GM12878 (cell line): ENCODE data around the gene SLC25A29. TPM values are rescaled to one million over a fixed set of nuclear protein-coding genes. Genes with fewer than 3 reads are reported as not detected.

ENCODE experiments used
- ATAC-seq: fragments of 200-7000 bp; cut with Tn5 transposase; 3 replicates; pipeline ENCODE4 v1.9.1; 2020; ENCODE audit warnings: mild to moderate bottlenecking, moderate library complexity
- BruUV-seq: library from RNA; stranded (reverse); fragments of 400-500 nt; replicated peaks from 2 replicates; lab custom pipeline; 2021; lab: Mats Ljungman, UMichigan
- CTCF ChIA-PET: fragments of 300-600 bp; sonication (Branson Sonifier 250); formaldehyde crosslinking; extraction: SDS; loops from one replicate; lab custom pipeline; 2021; ENCODE audit warnings: inconsistent platforms; lab: Yijun Ruan, JAX
- POLR2A ChIA-PET: fragments of 350-600 bp; formaldehyde crosslinking; extraction: SDS; loops from one replicate; lab custom pipeline; 2021; ENCODE audit warnings: inconsistent platforms; lab: Charles Lee
- RAD21 ChIA-PET: fragments of 300-600 bp; sonication (Branson Sonifier 250); formaldehyde crosslinking; loops from one replicate; lab custom pipeline; 2023; ENCODE audit warnings: antibody characterized with exemption; ENCODE audit not compliant: unreplicated experiment; lab: Charles Lee
- SMC1A ChIA-PET: fragments of 300-600 bp; sonication (Branson Sonifier 250); formaldehyde crosslinking; loops from one replicate; lab custom pipeline; 2023; ENCODE audit not compliant: unreplicated experiment, uncharacterized antibody; lab: Charles Lee
- DNase-seq: peaks from one replicate; pipeline ENCODE4 v3.0.0-alpha.2; 2011; ENCODE audit warnings: low read depth, low spot score
- FAIRE-seq: peaks from 3 replicates; lab custom pipeline; 2011; peaks lifted over from hg19 to GRCh38; lab: Jason Lieb, UNC
- H2AFZ ChIP-seq: 2 replicates; pipeline ENCODE4 v1.6.0; 2011; ENCODE audit warnings: low read depth, low read length, control low read depth; ENCODE audit not compliant: control insufficient read depth
- H3K27ac ChIP-seq: 2 replicates; pipeline ENCODE4 v1.5.1; 2011; ENCODE audit warnings: control low read depth; ENCODE audit not compliant: control insufficient read depth, insufficient read depth
- H3K27me3 ChIP-seq, 2 experiments: replicated peaks in 1 of 2; 2 replicates each; pipeline versions ENCODE4 v1.6.0 to v1.6.1; 2011; ENCODE audit warnings: low read length in 1 of 2; ENCODE audit not compliant: control insufficient read depth in 2 of 2, insufficient read depth in 2 of 2
- H3K36me3 ChIP-seq, 2 experiments: 2 replicates each; pipeline ENCODE4 v1.5.1; 2011; ENCODE audit warnings: low read length in 1 of 2; ENCODE audit not compliant: control insufficient read depth in 2 of 2, insufficient read depth in 2 of 2
- H3K4me1 ChIP-seq: 2 replicates; pipeline ENCODE4 v1.6.1; 2011; ENCODE audit warnings: mild to moderate bottlenecking, low read length, moderate library complexity, mixed read lengths; ENCODE audit not compliant: control insufficient read depth, insufficient read depth
- H3K4me2 ChIP-seq: 2 replicates; pipeline ENCODE4 v1.6.0; 2011; ENCODE audit warnings: control low read depth; ENCODE audit not compliant: control insufficient read depth, insufficient read depth
- H3K4me3 ChIP-seq: fragments of 200-600 bp; sonication (generic); 2 replicates; pipeline ENCODE4 v1.5.1; 2016
- H3K79me2 ChIP-seq: 2 replicates; pipeline ENCODE4 v1.6.0; 2011; ENCODE audit warnings: low read length; ENCODE audit not compliant: control insufficient read depth, insufficient read depth
- H3K9ac ChIP-seq: 2 replicates; pipeline ENCODE4 v1.8.0; 2011; ENCODE audit warnings: low read length, control low read depth, mixed read lengths; ENCODE audit not compliant: control insufficient read depth, insufficient read depth
- H3K9me3 ChIP-seq: replicated peaks from 3 replicates; pipeline ENCODE4 v1.5.1; 2011; ENCODE audit warnings: mild to moderate bottlenecking, low read length; ENCODE audit not compliant: control insufficient read depth, insufficient read depth
- H4K20me1 ChIP-seq: 2 replicates; pipeline ENCODE4 v1.6.0; 2011; ENCODE audit not compliant: control insufficient read depth, insufficient read depth
- CBX5 ChIP-seq: sonication (generic); IDR thresholded peaks from 2 replicates; pipeline ENCODE4 v1.6.1; 2016; ENCODE audit warnings: low read depth, moderate library complexity, mild to moderate bottlenecking, inconsistent platforms
- CEBPZ ChIP-seq: fragments of 150-350 bp; IDR thresholded peaks from 2 replicates; pipeline ENCODE4 v1.6.1; 2016; ENCODE audit warnings: low read depth, low read length
- E4F1 ChIP-seq: fragments of 450-650 bp; IDR thresholded peaks from 2 replicates; pipeline ENCODE4 v1.6.1; 2018; ENCODE audit warnings: borderline replicate concordance, mild to moderate bottlenecking; ENCODE audit not compliant: partially characterized antibody
- IRF3 ChIP-seq: fragments of 450-650 bp; IDR thresholded peaks from 2 replicates; pipeline ENCODE4 v1.6.1; 2014; ENCODE audit warnings: mild to moderate bottlenecking
- MTA2 ChIP-seq: fragments of 450-650 bp; IDR thresholded peaks from 2 replicates; pipeline ENCODE4 v1.6.1; 2016; ENCODE audit warnings: low read depth, mild to moderate bottlenecking, moderate library complexity
- MTA3 ChIP-seq: IDR thresholded peaks from 2 replicates; pipeline ENCODE4 v1.6.1; 2012; ENCODE audit warnings: low read length, inconsistent platforms, borderline replicate concordance
- NFYA ChIP-seq: IDR thresholded peaks from 2 replicates; pipeline ENCODE4 v1.6.1; 2011; ENCODE audit warnings: low read depth, mild to moderate bottlenecking, low read length, improper control_type of control experiment, borderline replicate concordance
- SRF ChIP-seq, 2 experiments: IDR thresholded peaks; 2 replicates each; pipeline ENCODE4 v1.6.1; 2011; ENCODE audit warnings: low read depth in 2 of 2, low read length in 2 of 2, mild to moderate bottlenecking in 1 of 2, moderate library complexity in 1 of 2
- ZBTB40 ChIP-seq: fragments of 450-650 bp; IDR thresholded peaks from 2 replicates; pipeline ENCODE4 v1.6.1; 2016; ENCODE audit warnings: mild to moderate bottlenecking, moderate library complexity, borderline replicate concordance
- WGBS: methylation state at CpG from one replicate; pipeline ENCODE4 v1.1.6; 2016; ENCODE audit warnings: low lambda C conversion rate; ENCODE audit not compliant: insufficient replicate concordance, insufficient coverage; ENCODE audit errors: missing lambda C conversion rate; 5-methylcytosine and 5-hydroxymethylcytosine counted together
- in situ Hi-C: fragments of 300-500 bp; cut with MboI; formaldehyde crosslinking; loops from 9 replicates; pipeline ENCODE4 v1.14.3; 2018; ENCODE audit warnings: mixed read lengths
- intact Hi-C: fragments of 100-400 bp; cut with micrococcal nuclease; formaldehyde crosslinking; loops from one replicate; pipeline ENCODE4 v1.14.2; 2022; ENCODE audit not compliant: unreplicated experiment
- polyA plus RNA-seq, 11 experiments: library from polyadenylated mRNA; depleted of rRNA in 4 of 11; unstranded in 6 of 11; stranded (reverse) in 5 of 11; fragments of >200 nt; fragmentation: Nextera tagmentation in 4 of 11; fragmentation: Illumina TruSeq in 1 of 11; extraction: Ambion mirVana in 4 of 11; extraction: Trizol in 1 of 11; gene quantifications; 1 replicate in 1 of 11; 2 replicates in 10 of 11; pipeline versions ENCODE4 v1.2.1 to v1.2.3, GENCODE V29; 2011 to 2016; ENCODE audit warnings: inconsistent platforms in 2 of 11, missing spikeins in 2 of 11, low read depth in 1 of 11
- total RNA-seq, 4 experiments: library from RNA; depleted of rRNA in 3 of 4; stranded (reverse); fragments of >200 nt in 3 of 4; fragmentation: Illumina TruSeq in 1 of 4; extraction: Trizol in 1 of 4; gene quantifications; 2 replicates each; pipeline versions ENCODE4 v1.2.1 to v1.2.3, GENCODE V29; 2013 to 2021

Gene SLC25A29
- total and polyA plus RNA-seq, 10 of the 15 experiments (the other 5 are each of a cell fraction or from before 2014, with no cell fraction given) = 0.42 to 13.3 (median 4.0) TPM; not detected in 1

- DNase-seq (no peak), ATAC-seq (no peak), FAIRE-seq (no peak)
- no peak overlapping the region for H2AFZ ChIP-seq
- in situ Hi-C loops = loop anchor here (10.0 kb wide), 1 partner anchor 356 kb away; no protein-coding TSS in a partner anchor
- no peak overlapping the region for H3K4me2 ChIP-seq
- no peaks in the 10 kb centered on the region for H3K27me3 ChIP-seq
- no peaks in the 10 kb centered on the region for H3K36me3 ChIP-seq
- H3K4me1 ChIP-seq = no peaks in the 10 kb centered on the region
- POLR2A ChIA-PET = interaction anchor here (0.6 kb wide), 1 partner anchor 53 kb away, joined by 8 read pairs; no protein-coding TSS in a partner anchor
- 74% methylated on average over 12 of the region's 12 CpGs for WGBS
- H3K4me3 ChIP-seq = no peak overlapping the region
- SMC1A ChIA-PET = no interaction called here
- no peaks in the 10 kb centered on the region for H4K20me1 ChIP-seq
- intact Hi-C loops = no loop called here
- no peaks in the 10 kb centered on the region for H3K9me3 ChIP-seq
- no peak overlapping the region for H3K27ac ChIP-seq
- no peaks in the 10 kb centered on the region for H3K79me2 ChIP-seq
- RAD21 ChIA-PET = no interaction called here
- CTCF ChIA-PET = interaction anchor here (1.2 to 2.4 kb wide), 3 partner anchors 9 to 89 kb away, joined by 3 to 12 read pairs (median 3); no protein-coding TSS in a partner anchor
- BruUV-seq = no TSS peak
- H3K9ac ChIP-seq = no peak overlapping the region
- no peak for TF ChIP-seq MTA2
- TF ChIP-seq CEBPZ = no peak
- TF ChIP-seq IRF3 = no peak
- TF ChIP-seq SRF (IDR thresholded peaks at IDR 0.05; ENCODE audit: low read depth in 2 of 2, low read length in 2 of 2) = no peak
- TF ChIP-seq E4F1 = no peak
- TF ChIP-seq MTA3 = no peak
- no peak for TF ChIP-seq ZBTB40
- no peak for TF ChIP-seq NFYA
- TF ChIP-seq CBX5 = no peak
Observed at GRCh38 chr14:100288382-100289185, 17.7 kb downstream of the SLC25A29 start.
